GM21367 (cell line): ENCODE results near the gene ATG101.
"Not testable (repeated sequence)": the region's sequence is repeated elsewhere in the genome, so short reads cannot be mapped to it uniquely, and the experiment has no call there.

Source experiments
- ATAC-seq: cut with Tn5 transposase; IDR thresholded peaks from one replicate; pipeline ENCODE4 v1.9.1; 2021; ENCODE audit not compliant: unreplicated experiment

The ATG101 gene

GRCh38 chr12:52097045-52097666, 27.4 kb downstream of the ATG101 start:
- no peak for ATAC-seq

DNA sequence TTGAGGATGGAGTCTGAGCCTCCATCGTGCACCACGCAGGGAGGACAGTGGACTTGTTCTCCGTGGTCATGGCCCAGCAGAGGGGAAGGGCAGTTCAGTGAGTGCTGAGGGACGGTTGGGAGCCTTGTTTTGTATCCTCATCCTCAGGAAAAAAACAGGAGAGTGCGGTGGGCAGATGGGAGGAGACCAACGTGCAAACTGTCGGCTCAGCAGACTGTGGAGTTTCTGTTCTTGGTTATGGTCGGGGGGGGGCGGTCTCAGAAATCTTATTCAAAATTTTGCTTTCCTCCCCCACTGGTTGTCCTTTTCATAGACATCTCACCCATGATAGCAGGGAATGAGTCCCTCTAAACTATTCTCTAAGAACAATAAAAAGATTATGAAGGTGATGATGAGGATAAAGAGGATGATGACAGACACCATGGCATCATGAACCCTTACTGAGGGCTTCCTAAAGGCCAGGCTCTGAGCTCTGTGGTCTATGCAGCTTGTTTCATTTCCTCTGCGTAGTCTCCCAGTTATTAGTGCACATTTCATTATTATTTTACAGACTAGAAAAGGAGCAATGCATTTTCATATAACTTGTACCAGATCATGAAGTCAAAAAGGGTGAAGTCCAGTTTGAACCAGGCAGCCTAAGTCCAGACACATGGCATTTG, 34.8 kb downstream of the ATG101 start:
- not testable (repeated sequence) for ATAC-seq

DNA sequence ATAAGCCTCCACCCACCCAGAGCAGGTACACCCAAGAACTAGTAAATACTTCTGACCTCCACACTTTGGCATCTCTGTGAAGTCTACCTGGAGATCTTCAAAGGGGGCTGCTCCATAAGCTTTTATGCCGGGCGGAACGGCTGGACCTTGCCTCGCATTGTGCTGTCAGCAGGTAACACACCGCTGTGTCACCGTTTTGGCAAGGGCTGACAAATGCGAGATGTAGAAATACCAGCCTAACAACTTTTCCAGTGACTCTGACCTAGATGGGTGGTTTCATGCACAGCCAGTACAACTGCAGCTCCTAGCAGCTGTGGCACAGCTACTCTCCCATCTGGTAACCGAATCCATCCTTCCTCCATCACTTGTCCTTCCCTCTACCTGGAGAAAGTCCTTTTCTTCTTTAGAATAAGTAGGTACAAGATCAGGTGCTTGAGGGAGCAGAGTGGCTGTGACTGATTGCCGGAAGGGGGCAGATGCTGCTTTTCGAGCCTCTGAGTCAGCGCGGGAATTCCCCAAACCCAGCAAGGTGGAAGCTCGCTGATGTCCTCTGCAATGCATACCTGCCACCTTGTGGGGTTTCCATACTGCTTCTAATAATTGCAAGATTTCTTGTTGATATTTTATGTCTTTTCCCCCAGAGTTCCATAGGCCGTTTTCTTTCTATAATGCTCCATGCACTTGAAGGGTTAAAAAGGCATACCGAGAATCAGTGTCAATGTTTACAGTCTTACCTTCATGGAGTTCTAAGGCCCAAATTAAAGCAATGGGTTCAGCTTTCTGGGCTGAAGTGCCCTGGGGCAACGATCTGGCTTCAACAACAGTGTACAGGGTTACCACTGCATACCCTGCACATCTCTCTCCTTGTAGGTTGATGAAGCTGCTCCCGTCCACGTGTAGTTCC, 46.7 kb downstream of the ATG101 start:
- ATAC-seq: not testable (repeated sequence)

DNA sequence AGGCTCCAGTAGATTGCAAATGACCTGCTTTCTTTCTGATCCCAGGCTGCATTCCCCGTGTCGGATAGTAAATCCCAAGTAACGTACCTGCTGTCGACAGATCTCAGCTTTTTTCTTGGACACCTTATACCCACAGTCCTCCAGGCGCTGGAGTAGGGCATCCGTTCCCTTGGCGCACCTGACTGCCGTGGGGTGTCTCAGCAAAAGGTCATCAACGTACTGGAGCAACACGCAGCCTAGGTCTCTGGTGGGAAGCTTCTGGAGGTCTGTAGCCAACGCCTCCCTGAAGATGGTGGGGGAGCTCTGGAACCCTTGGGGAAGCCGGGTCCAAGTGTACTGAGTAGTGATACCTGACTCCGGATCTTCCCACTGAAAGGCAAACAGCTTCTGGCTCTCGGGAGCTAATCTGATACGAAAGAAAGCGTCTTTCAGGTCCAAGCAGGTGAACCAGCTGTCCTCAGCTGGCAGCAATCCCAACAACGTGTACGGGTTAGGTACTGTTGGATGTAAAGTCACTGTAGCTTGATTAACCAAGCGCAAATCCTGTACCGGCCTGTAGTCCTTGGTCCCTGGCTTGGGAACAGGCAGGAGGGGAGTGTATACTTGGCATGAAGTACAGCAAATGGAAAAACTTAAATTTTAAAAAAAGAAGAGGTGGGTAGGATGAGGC, 48.2 kb downstream of the ATG101 start:
- ATAC-seq: not testable (repeated sequence)

- no peak for ATAC-seq
These were observed 49.8 kb downstream of the ATG101 start for GRCh38 chr12:52119398-52120254.

- no peak for ATAC-seq
These were observed 51.4 kb downstream of the ATG101 start for GRCh38 chr12:52120951-52121823.

DNA sequence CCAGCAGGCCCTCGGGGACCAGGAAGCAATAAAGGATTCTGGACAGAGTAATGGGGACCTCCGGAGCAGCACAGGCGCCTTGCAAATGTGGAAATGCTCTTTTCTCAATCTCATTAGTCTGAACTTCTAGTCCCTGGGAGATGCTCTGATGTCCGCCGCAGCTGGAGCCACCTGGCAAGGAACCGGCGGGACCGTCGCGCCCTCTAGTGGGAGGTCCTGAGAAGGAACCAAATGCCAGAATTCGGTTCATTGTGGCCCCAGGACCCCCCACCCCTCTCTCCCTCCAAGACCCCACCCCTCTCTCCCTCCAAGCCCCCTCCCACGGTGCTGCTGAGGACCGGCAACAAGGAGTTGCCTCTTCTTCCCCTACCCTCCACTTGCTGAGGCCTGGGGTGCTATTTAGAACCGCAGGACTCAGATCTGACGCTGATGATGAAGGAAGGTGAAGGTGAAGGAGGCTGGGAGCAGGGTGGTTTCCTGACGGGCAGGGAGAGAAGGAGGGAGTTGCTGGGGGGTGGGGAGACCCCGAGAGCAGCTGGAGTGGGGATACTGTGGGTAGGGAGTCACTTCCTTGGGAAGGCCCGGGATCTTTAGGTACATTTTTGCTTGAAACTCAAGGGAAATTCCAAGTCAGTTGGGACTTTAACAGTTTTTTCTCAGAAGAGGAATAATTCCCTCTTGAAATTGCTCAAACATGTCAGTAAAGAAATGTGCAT, 52.2 kb downstream of the ATG101 start:
- no peak for ATAC-seq

DNA sequence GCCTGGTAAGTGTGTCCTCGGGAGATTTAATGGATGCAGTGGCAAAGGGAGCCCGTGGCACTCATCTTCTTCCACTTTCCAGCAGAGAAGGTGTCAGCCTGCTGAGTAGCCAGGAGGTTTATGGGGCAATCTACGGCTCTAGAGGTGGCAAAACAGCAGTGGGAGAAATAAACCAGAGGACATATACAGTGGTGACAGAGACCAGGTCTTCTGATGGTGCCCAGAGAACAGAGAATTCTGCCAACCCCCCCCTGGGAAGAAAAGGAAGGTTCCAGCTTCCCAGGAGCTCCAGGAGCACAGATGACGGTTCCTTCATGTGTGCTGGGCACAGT, 52.7 kb downstream of the ATG101 start:
- no peak for ATAC-seq

- ATAC-seq: no peak
These were observed 53.1 kb downstream of the ATG101 start for GRCh38 chr12:52122904-52123303.

- ATAC-seq: no peak
These were observed 53.9 kb downstream of the ATG101 start for GRCh38 chr12:52123487-52124186.

- ATAC-seq: no peak
These were observed 55.7 kb downstream of the ATG101 start for GRCh38 chr12:52125476-52125900.

GRCh38 chr12:52126050-52126604, 56.3 kb downstream of the ATG101 start:
- ATAC-seq: no peak
